MM.1S (cell line): ENCODE results near the gene MOGAT3.

ENCODE experiments used
- EZH2 ChIP-seq: fragments of 300-600 bp; sonication (generic); optimal IDR thresholded peaks from 2 replicates; pipeline ENCODE3; 2017; ENCODE audit warnings: low read depth, mild to moderate bottlenecking, antibody characterized with exemption, low read length, mixed read lengths
- TF ChIP-seq, protein P1 (sequence below): fragments of 300-600 bp; sonication (generic); IDR thresholded peaks from 2 replicates; pipeline ENCODE4 v1.5.1; 2016; ENCODE audit warnings: antibody characterized with exemption, low read length, mixed read lengths

DNA sequence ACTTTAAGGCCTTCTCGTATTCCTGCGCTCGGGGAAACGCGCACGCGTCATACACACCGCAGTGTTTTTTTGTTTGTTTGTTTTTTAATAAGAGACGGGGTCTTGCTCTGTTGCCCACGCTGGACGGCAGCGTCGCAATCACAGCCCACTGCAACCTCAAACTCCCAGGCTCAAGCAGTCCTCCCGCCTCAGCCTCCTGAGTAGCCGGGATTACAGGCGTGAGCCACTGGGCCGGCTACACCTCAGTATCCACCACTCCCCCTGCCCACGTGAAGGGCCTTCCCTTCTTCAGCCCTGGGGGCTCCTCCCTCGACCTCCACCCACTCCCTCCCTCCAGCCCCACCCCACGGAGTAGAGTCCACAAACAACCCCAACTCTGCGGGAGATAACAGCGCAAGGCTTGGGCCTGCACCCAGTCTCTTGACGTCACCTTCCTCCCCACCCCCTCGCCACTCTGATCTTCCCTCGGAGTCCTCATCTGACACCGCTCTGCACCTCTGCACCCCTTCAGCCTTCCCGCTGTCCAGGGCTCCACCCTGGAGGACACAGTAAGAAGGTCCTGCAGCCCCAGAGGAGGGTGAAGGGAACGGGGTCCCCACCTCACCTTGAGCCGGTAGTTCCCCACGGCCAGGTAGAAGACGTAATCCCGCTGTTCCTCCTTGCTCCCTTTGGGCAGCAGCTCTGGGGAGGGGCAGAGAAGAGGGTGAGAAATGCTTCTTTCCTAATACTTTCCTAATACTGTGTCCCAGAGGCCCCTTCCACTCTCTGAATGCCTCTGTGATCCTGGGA is 39.6 kb upstream of the MOGAT3 start:
- TF ChIP-seq, protein P1, sequence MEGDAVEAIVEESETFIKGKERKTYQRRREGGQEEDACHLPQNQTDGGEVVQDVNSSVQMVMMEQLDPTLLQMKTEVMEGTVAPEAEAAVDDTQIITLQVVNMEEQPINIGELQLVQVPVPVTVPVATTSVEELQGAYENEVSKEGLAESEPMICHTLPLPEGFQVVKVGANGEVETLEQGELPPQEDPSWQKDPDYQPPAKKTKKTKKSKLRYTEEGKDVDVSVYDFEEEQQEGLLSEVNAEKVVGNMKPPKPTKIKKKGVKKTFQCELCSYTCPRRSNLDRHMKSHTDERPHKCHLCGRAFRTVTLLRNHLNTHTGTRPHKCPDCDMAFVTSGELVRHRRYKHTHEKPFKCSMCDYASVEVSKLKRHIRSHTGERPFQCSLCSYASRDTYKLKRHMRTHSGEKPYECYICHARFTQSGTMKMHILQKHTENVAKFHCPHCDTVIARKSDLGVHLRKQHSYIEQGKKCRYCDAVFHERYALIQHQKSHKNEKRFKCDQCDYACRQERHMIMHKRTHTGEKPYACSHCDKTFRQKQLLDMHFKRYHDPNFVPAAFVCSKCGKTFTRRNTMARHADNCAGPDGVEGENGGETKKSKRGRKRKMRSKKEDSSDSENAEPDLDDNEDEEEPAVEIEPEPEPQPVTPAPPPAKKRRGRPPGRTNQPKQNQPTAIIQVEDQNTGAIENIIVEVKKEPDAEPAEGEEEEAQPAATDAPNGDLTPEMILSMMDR: no peak
- TF ChIP-seq EZH2: no peak
